ENCODE data around the gene NOP14. TPM values are rescaled to one million over a fixed set of nuclear protein-coding genes. Genes with fewer than 3 reads are reported as not detected.

Gene NOP14
- total and polyA plus RNA-seq, 2 donors (not counting 1 experiment from before 2014, with no cell fraction given): 9.1 to 30.4 TPM

- no peak overlapping the region for H3K27ac ChIP-seq (ENCODE audit: low read length in 2 of 2)
- no peaks in the 10 kb centered on the region for H3K79me2 ChIP-seq (ENCODE audit: control insufficient read depth, insufficient read depth, low read length)
- no peak overlapping the region for H3K4me2 ChIP-seq (replicated peaks; ENCODE audit: low read depth, low read length, poor library complexity, severe bottlenecking)
- intact Hi-C loops (cut with micrococcal nuclease): no loop called here
- Mint-ChIP-seq H3K9me3 (ENCODE audit: insufficient read depth) (no peaks in the 10 kb centered on the region), H3K4me3 (no peak overlapping the region), H3K27ac (no peak overlapping the region), H3K4me1 (peaks cover 5% of the 10 kb centered on the region), H3K27me3 (no peaks in the 10 kb centered on the region)
- H2AFZ ChIP-seq (ENCODE audit: insufficient read depth, low read depth, low read length, poor library complexity, severe bottlenecking): no peak overlapping the region
- H3K36me3 ChIP-seq (replicated peaks in 1 of 2; ENCODE audit: control extremely low read depth in 1 of 2, control insufficient read depth in 1 of 2, extremely low read depth in 1 of 2, insufficient read depth in 2 of 2, low read length in 1 of 2): no peaks in the 10 kb centered on the region
- ChIA-PET CTCF (interaction anchor here (1.0 kb wide), 1 partner anchor 10 kb away, joined by 3 read pairs; no protein-coding TSS in a partner anchor), POLR2A (no interaction called here)
- no peak overlapping the region for H3K4me3 ChIP-seq (ENCODE audit: control extremely low read depth in 1 of 5, extremely low read depth in 1 of 5, insufficient read depth in 1 of 5, low read depth in 2 of 5, low read length in 4 of 5)
- TF ChIP-seq, protein P1, sequence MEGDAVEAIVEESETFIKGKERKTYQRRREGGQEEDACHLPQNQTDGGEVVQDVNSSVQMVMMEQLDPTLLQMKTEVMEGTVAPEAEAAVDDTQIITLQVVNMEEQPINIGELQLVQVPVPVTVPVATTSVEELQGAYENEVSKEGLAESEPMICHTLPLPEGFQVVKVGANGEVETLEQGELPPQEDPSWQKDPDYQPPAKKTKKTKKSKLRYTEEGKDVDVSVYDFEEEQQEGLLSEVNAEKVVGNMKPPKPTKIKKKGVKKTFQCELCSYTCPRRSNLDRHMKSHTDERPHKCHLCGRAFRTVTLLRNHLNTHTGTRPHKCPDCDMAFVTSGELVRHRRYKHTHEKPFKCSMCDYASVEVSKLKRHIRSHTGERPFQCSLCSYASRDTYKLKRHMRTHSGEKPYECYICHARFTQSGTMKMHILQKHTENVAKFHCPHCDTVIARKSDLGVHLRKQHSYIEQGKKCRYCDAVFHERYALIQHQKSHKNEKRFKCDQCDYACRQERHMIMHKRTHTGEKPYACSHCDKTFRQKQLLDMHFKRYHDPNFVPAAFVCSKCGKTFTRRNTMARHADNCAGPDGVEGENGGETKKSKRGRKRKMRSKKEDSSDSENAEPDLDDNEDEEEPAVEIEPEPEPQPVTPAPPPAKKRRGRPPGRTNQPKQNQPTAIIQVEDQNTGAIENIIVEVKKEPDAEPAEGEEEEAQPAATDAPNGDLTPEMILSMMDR (IDR thresholded peaks at IDR 0.05): no peak
- no peak for TF ChIP-seq EZH2 (IDR thresholded peaks at IDR 0.05; ENCODE audit: borderline replicate concordance, insufficient read depth, low read depth, low read length, poor library complexity, severe bottlenecking)
- no peaks in the 10 kb centered on the region for H4K20me1 ChIP-seq (ENCODE audit: control insufficient read depth, insufficient read depth, low read length, poor library complexity, severe bottlenecking)
- H3K27me3 ChIP-seq (replicated peaks in 1 of 4; ENCODE audit: control extremely low read depth in 1 of 4, control insufficient read depth in 3 of 4, insufficient read depth in 4 of 4, low read length in 3 of 4): no peaks in the 10 kb centered on the region
- H3K4me1 ChIP-seq (ENCODE audit: control insufficient read depth in 2 of 2, insufficient read depth in 2 of 2, low read length in 2 of 2): peaks cover 7 to 9% of the 10 kb centered on the region in 2 donors
- DNase-seq (no peak), ATAC-seq (ENCODE audit: low read depth) (no peak)
- 94% methylated on average over 2 of the region's 3 CpGs for WGBS (ENCODE audit: insufficient coverage)
- H3K9me3 ChIP-seq (ENCODE audit: control extremely low read depth in 1 of 3, control insufficient read depth in 2 of 3, insufficient read depth in 1 of 3, low read length in 2 of 3): no peaks in the 10 kb centered on the region
- H3K9ac ChIP-seq (ENCODE audit: low read length): no peak overlapping the region
Measured at GRCh38 chr4:2968381-2968780, 5.2 kb upstream of the NOP14 start.

- Histone ChIP-seq H2AFZ (ENCODE audit: insufficient read depth, low read depth, low read length, poor library complexity, severe bottlenecking) (no peak overlapping the region), H3K27me3 (replicated peaks in 1 of 4; ENCODE audit: control extremely low read depth in 1 of 4, control insufficient read depth in 3 of 4, insufficient read depth in 4 of 4, low read length in 3 of 4) (no peaks in the 10 kb centered on the region), H3K79me2 (ENCODE audit: control insufficient read depth, insufficient read depth, low read length) (peaks cover 21% of the 10 kb centered on the region), H3K4me1 (ENCODE audit: control insufficient read depth in 2 of 2, insufficient read depth in 2 of 2, low read length in 2 of 2) (peaks cover 20 to 25% of the 10 kb centered on the region in 2 donors), H4K20me1 (ENCODE audit: control insufficient read depth, insufficient read depth, low read length, poor library complexity, severe bottlenecking) (peaks cover 19% of the 10 kb centered on the region), H3K36me3 (replicated peaks in 1 of 2; ENCODE audit: control extremely low read depth in 1 of 2, control insufficient read depth in 1 of 2, extremely low read depth in 1 of 2, insufficient read depth in 2 of 2, low read length in 1 of 2) (peaks cover 0 to 3% of the 10 kb centered on the region in 2 experiments), H3K4me2 (replicated peaks; ENCODE audit: low read depth, low read length, poor library complexity, severe bottlenecking) (no peak overlapping the region), H3K4me3 (ENCODE audit: control extremely low read depth in 1 of 5, extremely low read depth in 1 of 5, insufficient read depth in 1 of 5, low read depth in 2 of 5, low read length in 4 of 5) (no peak overlapping the region), H3K9me3 (ENCODE audit: control extremely low read depth in 1 of 3, control insufficient read depth in 2 of 3, insufficient read depth in 1 of 3, low read length in 2 of 3) (no peaks in the 10 kb centered on the region), H3K27ac (ENCODE audit: low read length in 2 of 2) (no peak overlapping the region), H3K9ac (ENCODE audit: low read length) (no peak overlapping the region)
- 97% methylated on average over 16 of the region's 16 CpGs for WGBS (ENCODE audit: insufficient coverage)
- no peak for ATAC-seq (ENCODE audit: low read depth)
- TF ChIP-seq EZH2 (IDR thresholded peaks at IDR 0.05; ENCODE audit: borderline replicate concordance, insufficient read depth, low read depth, low read length, poor library complexity, severe bottlenecking): no peak
- TF ChIP-seq, protein P1 (IDR thresholded peaks at IDR 0.05): no peak
- ChIA-PET CTCF (interaction anchor here (0.7 to 3.7 kb wide), 3 partner anchors 13 to 73 kb away, joined by 3 to 30 read pairs (median 9); no protein-coding TSS in a partner anchor), POLR2A (interaction anchor here (0.6 kb wide), 1 partner anchor 34 kb away, joined by 3 read pairs; no protein-coding TSS in a partner anchor)
- Mint-ChIP-seq H3K4me1 (peaks cover 18% of the 10 kb centered on the region), H3K4me3 (peak overlapping the region; percentile 60), H3K27ac (no peak overlapping the region), H3K9me3 (ENCODE audit: insufficient read depth) (no peaks in the 10 kb centered on the region), H3K27me3 (no peaks in the 10 kb centered on the region)
- intact Hi-C loops (cut with micrococcal nuclease): no loop called here
- no peak for DNase-seq
Measured at GRCh38 chr4:2965262-2965661, 2.1 kb upstream of the NOP14 start.
